Esophagus muscularis mucosa (tissue), 3 donors: ENCODE data around the gene TMEM263.

ENCODE experiments used
- POLR2A ChIP-seq: fragments of 450-650 bp; IDR thresholded peaks from one replicate; pipeline ENCODE4 v1.6.1; 2017; ENCODE audit warnings: antibody characterized with exemption, moderate library complexity, mild to moderate bottlenecking, low read depth
- POLR2AphosphoS5 ChIP-seq, 2 donors: sonication (generic); formaldehyde crosslinking; IDR thresholded peaks; one replicate each; pipeline ENCODE4 v1.6.1; 2017; ENCODE audit warnings: antibody characterized with exemption in 2 of 2
- TF ChIP-seq, protein P1 (sequence below), 3 experiments: fragments of 200-600 bp in 2 of 3; fragments of 450-650 bp in 1 of 3; sonication (generic) in 2 of 3; IDR thresholded peaks; one replicate each; pipeline ENCODE4 v1.5.1; 2017 to 2019; ENCODE audit warnings: antibody characterized with exemption in 3 of 3, mild to moderate bottlenecking in 2 of 3, moderate library complexity in 1 of 3

DNA sequence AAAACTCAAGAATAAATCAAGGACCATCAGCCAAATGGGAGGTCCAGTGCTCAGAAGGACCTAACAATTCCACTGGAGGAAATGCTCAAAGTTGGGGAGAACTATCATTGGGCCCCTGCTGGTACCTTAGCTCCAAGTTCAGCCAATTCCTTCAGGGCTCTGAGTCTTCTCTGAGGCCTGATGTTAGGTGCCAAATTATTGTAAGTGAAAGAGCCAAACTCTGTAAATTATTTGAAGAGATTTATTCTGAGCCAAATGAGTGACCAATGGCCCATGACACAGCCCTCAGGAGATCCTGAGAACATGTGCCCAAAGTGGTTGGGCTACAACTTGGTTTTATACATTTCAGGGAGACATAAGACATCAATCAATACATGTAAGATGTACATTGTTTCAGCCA, 8.2 kb upstream of the TMEM263 start:
- TF ChIP-seq, protein P1, sequence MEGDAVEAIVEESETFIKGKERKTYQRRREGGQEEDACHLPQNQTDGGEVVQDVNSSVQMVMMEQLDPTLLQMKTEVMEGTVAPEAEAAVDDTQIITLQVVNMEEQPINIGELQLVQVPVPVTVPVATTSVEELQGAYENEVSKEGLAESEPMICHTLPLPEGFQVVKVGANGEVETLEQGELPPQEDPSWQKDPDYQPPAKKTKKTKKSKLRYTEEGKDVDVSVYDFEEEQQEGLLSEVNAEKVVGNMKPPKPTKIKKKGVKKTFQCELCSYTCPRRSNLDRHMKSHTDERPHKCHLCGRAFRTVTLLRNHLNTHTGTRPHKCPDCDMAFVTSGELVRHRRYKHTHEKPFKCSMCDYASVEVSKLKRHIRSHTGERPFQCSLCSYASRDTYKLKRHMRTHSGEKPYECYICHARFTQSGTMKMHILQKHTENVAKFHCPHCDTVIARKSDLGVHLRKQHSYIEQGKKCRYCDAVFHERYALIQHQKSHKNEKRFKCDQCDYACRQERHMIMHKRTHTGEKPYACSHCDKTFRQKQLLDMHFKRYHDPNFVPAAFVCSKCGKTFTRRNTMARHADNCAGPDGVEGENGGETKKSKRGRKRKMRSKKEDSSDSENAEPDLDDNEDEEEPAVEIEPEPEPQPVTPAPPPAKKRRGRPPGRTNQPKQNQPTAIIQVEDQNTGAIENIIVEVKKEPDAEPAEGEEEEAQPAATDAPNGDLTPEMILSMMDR (IDR thresholded peaks at IDR 0.05), result no peak
- TF ChIP-seq POLR2AphosphoS5 (IDR thresholded peaks at IDR 0.05) (no peak), POLR2A (no peak)
